GM10266 (cell line): ENCODE data around the gene PRR20G.

Experiments
- DNase-seq: peaks from one replicate; pipeline ENCODE4 v3.0.0; 2012; ENCODE audit errors: extremely low spot score
- TF ChIP-seq, protein P1 (sequence below): IDR thresholded peaks from 2 replicates; pipeline ENCODE4 v1.5.1; 2012; ENCODE audit warnings: mild to moderate bottlenecking, low read depth; ENCODE audit not compliant: control insufficient read depth, insufficient read depth; ENCODE audit errors: missing control alignments

The PRR20G gene

DNA sequence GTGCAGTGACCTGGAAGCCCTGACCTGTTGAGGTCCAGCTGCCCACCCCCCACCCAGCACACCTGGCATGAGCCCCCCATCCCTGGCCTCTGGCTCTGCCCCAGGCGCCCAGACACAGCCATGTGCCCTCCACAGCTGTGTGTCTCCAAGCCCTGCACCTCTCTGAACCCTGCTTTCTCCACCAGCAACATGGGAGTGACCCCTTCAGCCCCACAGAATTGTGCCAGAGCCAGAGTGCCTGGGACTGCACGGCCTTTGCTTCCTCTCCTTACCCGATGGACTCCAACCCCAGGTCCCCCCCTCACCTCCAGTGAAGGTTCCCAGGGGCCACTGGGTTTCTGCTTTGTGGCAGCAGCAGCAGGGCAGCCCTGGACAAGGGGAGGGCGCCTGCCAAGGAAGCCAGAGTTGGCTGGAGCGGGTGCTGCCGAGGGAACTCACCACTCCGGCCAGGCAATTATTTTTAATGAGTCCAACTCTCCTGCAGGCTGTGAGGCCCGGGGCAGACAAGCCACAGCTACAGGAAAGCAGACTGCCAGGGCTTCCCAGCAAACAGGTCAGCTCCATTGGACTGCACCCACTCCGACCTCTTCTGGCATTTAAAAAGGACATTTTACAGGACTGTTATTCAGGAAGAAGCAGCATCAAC is 24.1 kb downstream of the PRR20G start:
- no peak for DNase-seq
- TF ChIP-seq, protein P1, sequence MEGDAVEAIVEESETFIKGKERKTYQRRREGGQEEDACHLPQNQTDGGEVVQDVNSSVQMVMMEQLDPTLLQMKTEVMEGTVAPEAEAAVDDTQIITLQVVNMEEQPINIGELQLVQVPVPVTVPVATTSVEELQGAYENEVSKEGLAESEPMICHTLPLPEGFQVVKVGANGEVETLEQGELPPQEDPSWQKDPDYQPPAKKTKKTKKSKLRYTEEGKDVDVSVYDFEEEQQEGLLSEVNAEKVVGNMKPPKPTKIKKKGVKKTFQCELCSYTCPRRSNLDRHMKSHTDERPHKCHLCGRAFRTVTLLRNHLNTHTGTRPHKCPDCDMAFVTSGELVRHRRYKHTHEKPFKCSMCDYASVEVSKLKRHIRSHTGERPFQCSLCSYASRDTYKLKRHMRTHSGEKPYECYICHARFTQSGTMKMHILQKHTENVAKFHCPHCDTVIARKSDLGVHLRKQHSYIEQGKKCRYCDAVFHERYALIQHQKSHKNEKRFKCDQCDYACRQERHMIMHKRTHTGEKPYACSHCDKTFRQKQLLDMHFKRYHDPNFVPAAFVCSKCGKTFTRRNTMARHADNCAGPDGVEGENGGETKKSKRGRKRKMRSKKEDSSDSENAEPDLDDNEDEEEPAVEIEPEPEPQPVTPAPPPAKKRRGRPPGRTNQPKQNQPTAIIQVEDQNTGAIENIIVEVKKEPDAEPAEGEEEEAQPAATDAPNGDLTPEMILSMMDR, result no peak

DNA sequence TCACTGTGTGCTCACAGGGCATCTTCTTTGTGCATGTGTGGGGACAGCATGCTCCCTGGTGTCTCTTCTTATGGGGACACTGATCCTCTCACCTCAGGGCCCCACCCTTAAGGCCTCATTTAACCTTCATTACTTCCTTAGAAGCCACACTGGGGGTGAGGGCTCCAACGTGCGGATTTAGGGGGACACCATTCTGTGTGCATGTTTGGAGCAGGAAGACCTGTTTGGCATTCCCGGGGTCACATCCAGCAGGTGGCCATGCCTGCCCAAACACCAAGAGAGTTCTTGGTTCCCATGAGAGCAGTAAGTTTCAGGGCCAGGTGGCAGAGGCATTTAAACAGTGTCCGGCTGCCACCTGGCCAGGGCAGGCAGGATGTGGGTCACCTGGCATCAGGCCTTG is 24.8 kb downstream of the PRR20G start:
- no peak for DNase-seq
- TF ChIP-seq, protein P1, result no peak

DNA sequence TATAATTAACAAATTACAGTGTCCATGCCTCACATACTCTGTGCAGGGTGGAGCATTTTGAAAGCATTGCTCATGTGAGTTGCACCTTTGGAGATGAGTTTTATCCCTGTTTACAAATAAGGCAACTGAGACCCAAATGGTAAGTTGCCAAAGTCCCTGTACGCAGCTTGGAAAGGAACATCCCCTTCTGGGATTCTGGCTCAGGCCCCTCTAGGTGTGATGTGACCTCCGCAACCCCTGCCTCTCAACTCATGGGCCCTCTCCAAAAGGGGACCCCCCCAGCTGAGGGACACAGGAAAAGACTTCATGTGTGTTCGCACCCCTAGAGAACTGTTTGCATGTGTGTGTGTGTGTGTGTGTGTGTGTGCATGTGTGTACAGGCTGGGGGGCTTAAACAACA is 25.3 kb downstream of the PRR20G start:
- no peak for DNase-seq
- TF ChIP-seq, protein P1, result no peak

DNA sequence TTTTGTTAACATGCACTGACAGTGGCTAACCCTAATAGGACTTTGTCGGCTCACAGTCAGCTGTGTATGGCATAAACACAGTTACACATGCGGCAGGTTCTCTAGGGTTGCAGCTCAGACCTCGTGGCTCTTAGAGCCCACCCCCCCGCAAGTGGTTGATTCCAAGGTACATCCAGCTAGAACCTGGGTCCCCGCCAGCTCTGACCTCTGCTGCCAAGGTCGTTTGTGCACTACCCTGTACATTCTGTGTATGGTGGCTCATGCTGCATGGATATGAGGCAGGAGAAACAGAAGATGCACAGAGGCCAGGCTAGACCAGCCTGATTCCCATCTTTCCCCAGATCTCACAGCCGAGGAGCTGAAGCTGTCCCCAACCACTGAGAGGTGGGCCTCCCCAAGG is 25.9 kb downstream of the PRR20G start:
- no peak for DNase-seq
- TF ChIP-seq, protein P1, result no peak

DNA sequence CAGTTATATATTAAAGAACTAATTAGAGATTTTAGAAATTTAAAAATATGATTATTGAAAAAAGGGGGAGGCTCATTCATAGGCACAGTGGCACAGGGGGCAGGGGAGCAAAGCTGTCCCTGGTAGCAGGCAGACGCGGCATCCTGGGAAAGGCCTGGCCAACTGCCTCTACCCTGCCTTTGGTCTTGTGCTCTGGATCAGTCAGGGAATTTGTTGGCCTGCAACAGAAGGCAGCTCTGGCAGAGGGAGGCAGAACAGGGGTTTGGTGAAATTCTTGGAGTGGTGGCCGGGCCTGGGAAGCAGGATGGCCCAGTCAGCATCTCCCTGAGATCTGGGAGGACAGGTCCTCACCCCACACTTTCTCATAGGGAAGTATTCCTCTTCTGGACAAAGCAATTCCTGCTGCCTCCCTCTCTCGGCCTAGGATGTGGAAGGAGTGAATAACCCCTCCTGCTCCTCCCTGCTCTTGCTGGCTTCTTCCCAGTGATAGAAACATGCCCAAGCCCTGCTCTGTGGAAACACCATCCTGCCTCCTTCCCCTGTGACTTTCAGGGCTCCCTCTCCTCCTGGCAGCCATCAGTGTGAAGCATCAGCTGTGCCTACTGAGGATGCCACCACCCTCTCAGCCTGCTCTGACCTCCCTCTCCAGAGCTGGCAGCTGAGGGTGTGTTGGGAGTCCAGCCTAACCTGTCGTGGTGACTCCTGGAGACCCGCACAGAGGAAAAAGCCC is 26.9 kb downstream of the PRR20G start:
- TF ChIP-seq, protein P1, result no peak
- no peak for DNase-seq

DNA sequence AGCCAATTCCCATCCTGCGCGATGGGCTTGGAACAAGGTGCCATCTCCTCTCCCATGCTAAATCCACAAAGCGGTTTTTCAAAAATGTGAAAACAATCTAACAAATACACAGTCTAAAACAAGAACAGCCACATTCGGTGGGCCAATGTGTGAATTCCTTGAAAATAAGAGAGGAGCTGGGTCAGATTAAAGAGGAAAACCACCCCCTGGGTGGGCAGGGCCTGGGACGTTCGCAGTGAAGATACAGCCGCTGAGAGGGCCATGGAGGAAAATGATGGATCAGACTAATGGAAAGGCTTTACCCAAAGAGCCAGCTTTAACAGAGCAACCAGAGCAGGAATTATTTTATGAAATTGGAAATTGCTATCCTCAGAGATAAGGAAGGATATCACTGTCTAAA is 27.4 kb downstream of the PRR20G start:
- TF ChIP-seq, protein P1, result no peak
- no peak for DNase-seq

DNA sequence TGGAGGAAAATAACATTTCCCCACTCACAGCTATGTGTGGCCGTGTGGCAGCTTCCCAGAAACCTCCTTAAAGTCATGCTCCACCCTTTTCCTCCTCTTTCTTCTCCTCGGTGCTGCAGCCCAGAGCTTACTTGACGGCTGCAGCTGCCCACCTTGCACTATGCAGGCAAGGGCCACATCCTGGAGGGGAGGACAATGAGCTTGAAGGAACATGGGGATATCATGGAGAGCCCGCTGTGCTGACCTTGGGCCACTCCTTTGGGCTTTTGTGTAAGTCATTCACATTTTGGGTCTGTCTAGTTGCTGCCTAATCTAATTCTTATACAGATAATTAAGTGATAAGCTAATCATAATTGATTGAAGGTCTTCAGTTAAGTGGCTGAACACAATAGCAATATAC is 28.0 kb downstream of the PRR20G start:
- no peak for DNase-seq

More for the DNA sequence above, 28.0 kb downstream of the PRR20G start:
- TF ChIP-seq, protein P1, result no peak
